ENCODE data around the gene SLC1A1. TPM values are rescaled to one million over a fixed set of nuclear protein-coding genes. Genes with fewer than 3 reads are reported as not detected.

SLC1A1 gene
- total RNA-seq, 1 experiment from 2014 or later = 0.05 TPM

DNA sequence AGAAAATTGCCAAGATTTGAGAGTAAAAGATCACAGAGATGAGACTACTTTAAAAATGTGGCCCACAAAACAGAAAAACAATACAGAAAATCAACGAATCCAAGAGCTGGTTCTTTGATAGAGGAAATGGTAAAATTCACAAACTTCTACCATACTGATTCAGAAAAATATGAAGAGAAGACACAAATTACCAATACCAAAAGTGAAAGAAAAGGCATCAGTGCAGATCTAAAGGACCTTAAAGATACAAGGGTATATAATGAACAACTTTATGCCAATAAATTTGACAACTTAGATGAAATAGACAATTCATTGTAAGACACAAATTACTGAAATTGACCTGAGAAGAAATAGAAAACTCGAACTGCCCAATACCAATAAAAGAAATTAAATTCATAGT, 24.4 kb upstream of the SLC1A1 start:
- no peaks in the 10 kb centered on the region for H3K4me1 ChIP-seq (ENCODE audit: control insufficient read depth, insufficient read depth, low read length)
- in situ Hi-C loops (cut with HindIII; ENCODE audit: low pct_unique_long_range_greater_than_20kb, low sequenced_read_pairs) (no loop called here), intact Hi-C loops (cut with micrococcal nuclease; ENCODE audit: unreplicated experiment) (no loop called here)
- no peaks in the 10 kb centered on the region for H3K9me3 ChIP-seq (ENCODE audit: control insufficient read depth, insufficient read depth, low read depth, low read length)
- ATAC-seq = no peak
- DNase-seq (ENCODE audit: low read depth, low spot score) = no peak
- no peak overlapping the region for H3K27ac ChIP-seq (ENCODE audit: low read length)
- no peak for TF ChIP-seq SIN3A (IDR thresholded peaks at IDR 0.05; ENCODE audit: borderline replicate concordance, insufficient read depth, low read depth, low read length)
- TF ChIP-seq TCF7L2 (IDR thresholded peaks at IDR 0.05; ENCODE audit: low read depth, low read length) = no peak
- TF ChIP-seq POLR2AphosphoS5 (IDR thresholded peaks at IDR 0.05; ENCODE audit: low read depth, low read length) = no peak
- TF ChIP-seq, protein P1, sequence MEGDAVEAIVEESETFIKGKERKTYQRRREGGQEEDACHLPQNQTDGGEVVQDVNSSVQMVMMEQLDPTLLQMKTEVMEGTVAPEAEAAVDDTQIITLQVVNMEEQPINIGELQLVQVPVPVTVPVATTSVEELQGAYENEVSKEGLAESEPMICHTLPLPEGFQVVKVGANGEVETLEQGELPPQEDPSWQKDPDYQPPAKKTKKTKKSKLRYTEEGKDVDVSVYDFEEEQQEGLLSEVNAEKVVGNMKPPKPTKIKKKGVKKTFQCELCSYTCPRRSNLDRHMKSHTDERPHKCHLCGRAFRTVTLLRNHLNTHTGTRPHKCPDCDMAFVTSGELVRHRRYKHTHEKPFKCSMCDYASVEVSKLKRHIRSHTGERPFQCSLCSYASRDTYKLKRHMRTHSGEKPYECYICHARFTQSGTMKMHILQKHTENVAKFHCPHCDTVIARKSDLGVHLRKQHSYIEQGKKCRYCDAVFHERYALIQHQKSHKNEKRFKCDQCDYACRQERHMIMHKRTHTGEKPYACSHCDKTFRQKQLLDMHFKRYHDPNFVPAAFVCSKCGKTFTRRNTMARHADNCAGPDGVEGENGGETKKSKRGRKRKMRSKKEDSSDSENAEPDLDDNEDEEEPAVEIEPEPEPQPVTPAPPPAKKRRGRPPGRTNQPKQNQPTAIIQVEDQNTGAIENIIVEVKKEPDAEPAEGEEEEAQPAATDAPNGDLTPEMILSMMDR (IDR thresholded peaks at IDR 0.05) = no peak
- TF ChIP-seq, protein P2, sequence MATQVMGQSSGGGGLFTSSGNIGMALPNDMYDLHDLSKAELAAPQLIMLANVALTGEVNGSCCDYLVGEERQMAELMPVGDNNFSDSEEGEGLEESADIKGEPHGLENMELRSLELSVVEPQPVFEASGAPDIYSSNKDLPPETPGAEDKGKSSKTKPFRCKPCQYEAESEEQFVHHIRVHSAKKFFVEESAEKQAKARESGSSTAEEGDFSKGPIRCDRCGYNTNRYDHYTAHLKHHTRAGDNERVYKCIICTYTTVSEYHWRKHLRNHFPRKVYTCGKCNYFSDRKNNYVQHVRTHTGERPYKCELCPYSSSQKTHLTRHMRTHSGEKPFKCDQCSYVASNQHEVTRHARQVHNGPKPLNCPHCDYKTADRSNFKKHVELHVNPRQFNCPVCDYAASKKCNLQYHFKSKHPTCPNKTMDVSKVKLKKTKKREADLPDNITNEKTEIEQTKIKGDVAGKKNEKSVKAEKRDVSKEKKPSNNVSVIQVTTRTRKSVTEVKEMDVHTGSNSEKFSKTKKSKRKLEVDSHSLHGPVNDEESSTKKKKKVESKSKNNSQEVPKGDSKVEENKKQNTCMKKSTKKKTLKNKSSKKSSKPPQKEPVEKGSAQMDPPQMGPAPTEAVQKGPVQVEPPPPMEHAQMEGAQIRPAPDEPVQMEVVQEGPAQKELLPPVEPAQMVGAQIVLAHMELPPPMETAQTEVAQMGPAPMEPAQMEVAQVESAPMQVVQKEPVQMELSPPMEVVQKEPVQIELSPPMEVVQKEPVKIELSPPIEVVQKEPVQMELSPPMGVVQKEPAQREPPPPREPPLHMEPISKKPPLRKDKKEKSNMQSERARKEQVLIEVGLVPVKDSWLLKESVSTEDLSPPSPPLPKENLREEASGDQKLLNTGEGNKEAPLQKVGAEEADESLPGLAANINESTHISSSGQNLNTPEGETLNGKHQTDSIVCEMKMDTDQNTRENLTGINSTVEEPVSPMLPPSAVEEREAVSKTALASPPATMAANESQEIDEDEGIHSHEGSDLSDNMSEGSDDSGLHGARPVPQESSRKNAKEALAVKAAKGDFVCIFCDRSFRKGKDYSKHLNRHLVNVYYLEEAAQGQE (IDR thresholded peaks at IDR 0.05; ENCODE audit: insufficient read depth in 1 of 2, low read depth in 2 of 2, low read length in 1 of 2) = no peak
- no peaks in the 10 kb centered on the region for H3K27me3 ChIP-seq (ENCODE audit: control insufficient read depth, insufficient read depth, low read length)
- no peak overlapping the region for H3K4me3 ChIP-seq (ENCODE audit: low read depth in 2 of 2, low read length in 2 of 2)
- ChIA-PET POLR2A (no interaction called here), CTCF (no interaction called here)
- H3K36me3 ChIP-seq (ENCODE audit: control insufficient read depth, insufficient read depth, low read length) = no peaks in the 10 kb centered on the region
- BruUV-seq (replicated peaks) = no TSS peak

DNA sequence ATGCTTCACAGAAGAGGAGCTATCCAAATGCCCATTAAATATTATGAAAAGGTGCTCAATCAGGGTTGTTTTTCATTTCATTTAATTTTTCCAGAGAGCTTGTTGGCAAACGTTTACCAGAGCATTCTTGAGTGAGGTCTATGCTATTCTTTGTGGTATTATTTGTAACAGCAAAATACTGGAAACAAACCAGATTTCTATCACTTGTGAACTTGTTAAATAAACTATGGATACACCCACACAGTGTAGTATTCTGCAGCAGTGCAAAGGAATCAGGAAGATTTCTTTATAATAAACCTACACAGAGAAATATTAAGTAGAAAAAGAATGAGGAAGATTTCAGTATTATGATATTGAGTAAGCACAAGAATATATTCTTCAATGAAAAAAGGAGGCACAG, 15.0 kb upstream of the SLC1A1 start:
- BruUV-seq (replicated peaks) = no TSS peak
- DNase-seq (ENCODE audit: low read depth, low spot score) = no peak
- intact Hi-C loops (cut with micrococcal nuclease; ENCODE audit: unreplicated experiment) (no loop called here), in situ Hi-C loops (cut with HindIII; ENCODE audit: low pct_unique_long_range_greater_than_20kb, low sequenced_read_pairs) (no loop called here)
- H3K4me3 ChIP-seq (ENCODE audit: low read depth in 2 of 2, low read length in 2 of 2) = no peak overlapping the region
- H3K36me3 ChIP-seq (ENCODE audit: control insufficient read depth, insufficient read depth, low read length) = no peaks in the 10 kb centered on the region
- ChIA-PET POLR2A (no interaction called here), CTCF (no interaction called here)
- H3K27ac ChIP-seq (ENCODE audit: low read length) = no peak overlapping the region
- H3K27me3 ChIP-seq (ENCODE audit: control insufficient read depth, insufficient read depth, low read length) = no peaks in the 10 kb centered on the region
- no peak for ATAC-seq
- H3K4me1 ChIP-seq (ENCODE audit: control insufficient read depth, insufficient read depth, low read length) = no peaks in the 10 kb centered on the region
- H3K9me3 ChIP-seq (ENCODE audit: control insufficient read depth, insufficient read depth, low read depth, low read length) = no peaks in the 10 kb centered on the region
- TF ChIP-seq, protein P1 (IDR thresholded peaks at IDR 0.05) = no peak
- TF ChIP-seq TCF7L2 (IDR thresholded peaks at IDR 0.05; ENCODE audit: low read depth, low read length) = no peak
- no peak for TF ChIP-seq POLR2AphosphoS5 (IDR thresholded peaks at IDR 0.05; ENCODE audit: low read depth, low read length)
- TF ChIP-seq SIN3A (IDR thresholded peaks at IDR 0.05; ENCODE audit: borderline replicate concordance, insufficient read depth, low read depth, low read length) = no peak
- TF ChIP-seq, protein P2 (IDR thresholded peaks at IDR 0.05; ENCODE audit: insufficient read depth in 1 of 2, low read depth in 2 of 2, low read length in 1 of 2) = no peak

Data from Panc1 (cell line).